SK-N-SH (cell line): ENCODE data around the gene NAALADL2.

ENCODE experiments used
- GABPA ChIP-seq: IDR thresholded peaks from 2 replicates; pipeline ENCODE4 v1.4.0; 2012; ENCODE audit warnings: low read depth, mild to moderate bottlenecking
- TF ChIP-seq, protein P1 (sequence below): fragments of 200-600 bp; sonication (generic); IDR thresholded peaks from 2 replicates; pipeline ENCODE4 v1.6.1; 2017; ENCODE audit warnings: antibody characterized with exemption, mild to moderate bottlenecking, moderate library complexity

DNA sequence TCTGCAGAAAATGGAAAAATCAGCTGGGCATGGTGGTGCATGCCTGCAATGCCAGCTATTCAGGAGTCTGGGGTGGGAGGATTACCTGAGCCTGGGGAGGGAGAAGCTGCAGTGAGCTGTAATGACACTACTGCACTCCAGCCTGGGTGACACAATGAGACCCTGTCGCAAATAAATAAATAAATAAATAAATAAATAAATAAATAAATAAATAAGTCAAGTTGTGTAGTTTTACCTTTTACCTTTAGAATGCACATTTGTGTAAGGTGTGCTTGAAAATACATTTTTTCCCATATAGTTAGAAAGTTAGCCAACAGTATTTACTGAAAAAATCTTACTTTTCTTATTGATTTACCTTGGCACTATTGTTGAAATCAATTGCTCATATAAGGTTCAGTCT, 515.6 kb downstream of the NAALADL2 start:
- TF ChIP-seq, protein P1, sequence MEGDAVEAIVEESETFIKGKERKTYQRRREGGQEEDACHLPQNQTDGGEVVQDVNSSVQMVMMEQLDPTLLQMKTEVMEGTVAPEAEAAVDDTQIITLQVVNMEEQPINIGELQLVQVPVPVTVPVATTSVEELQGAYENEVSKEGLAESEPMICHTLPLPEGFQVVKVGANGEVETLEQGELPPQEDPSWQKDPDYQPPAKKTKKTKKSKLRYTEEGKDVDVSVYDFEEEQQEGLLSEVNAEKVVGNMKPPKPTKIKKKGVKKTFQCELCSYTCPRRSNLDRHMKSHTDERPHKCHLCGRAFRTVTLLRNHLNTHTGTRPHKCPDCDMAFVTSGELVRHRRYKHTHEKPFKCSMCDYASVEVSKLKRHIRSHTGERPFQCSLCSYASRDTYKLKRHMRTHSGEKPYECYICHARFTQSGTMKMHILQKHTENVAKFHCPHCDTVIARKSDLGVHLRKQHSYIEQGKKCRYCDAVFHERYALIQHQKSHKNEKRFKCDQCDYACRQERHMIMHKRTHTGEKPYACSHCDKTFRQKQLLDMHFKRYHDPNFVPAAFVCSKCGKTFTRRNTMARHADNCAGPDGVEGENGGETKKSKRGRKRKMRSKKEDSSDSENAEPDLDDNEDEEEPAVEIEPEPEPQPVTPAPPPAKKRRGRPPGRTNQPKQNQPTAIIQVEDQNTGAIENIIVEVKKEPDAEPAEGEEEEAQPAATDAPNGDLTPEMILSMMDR = no peak
- TF ChIP-seq GABPA = no peak
